HepG2 (cell line): ENCODE results near the gene H2AZ2. TPM values are rescaled to one million over a fixed set of nuclear protein-coding genes. Genes with fewer than 3 reads are reported as not detected.
A peak's percentile ranks its signal among the peaks of the same experiment; 100 is the strongest.

Experiments used
- ATAC-seq: fragments of 200-7000 bp; cut with Tn5 transposase; 3 replicates; pipeline ENCODE4 v1.9.1; 2020; ENCODE audit warnings: mild to moderate bottlenecking, moderate library complexity
- BruUV-seq: library from RNA; stranded (reverse); fragments of 400-500 nt; replicated peaks from 2 replicates; lab custom pipeline; 2021; lab: Mats Ljungman, UMichigan
- CTCF ChIA-PET: fragments of 300-600 bp; formaldehyde crosslinking; extraction: SDS; loops from one replicate; lab custom pipeline; 2021; ENCODE audit warnings: low total read pairs, inconsistent platforms, low intra/inter-chr PET ratio; lab: Yijun Ruan, JAX
- POLR2A ChIA-PET: fragments of 350-600 bp; sonication (Branson Sonifier 250); formaldehyde crosslinking; loops from one replicate; lab custom pipeline; 2020; ENCODE audit warnings: antibody characterized with exemption, inconsistent platforms; lab: Yijun Ruan, JAX
- DNase-seq: peaks from one replicate; pipeline ENCODE4 v3.0.0-alpha.2; 2015; ENCODE audit warnings: low spot score
- FAIRE-seq: peaks from 3 replicates; lab custom pipeline; 2011; peaks lifted over from hg19 to GRCh38; lab: Jason Lieb, UNC
- H2AFZ ChIP-seq: one replicate; pipeline ENCODE4 v1.6.1; 2011; ENCODE audit warnings: low read length, inconsistent platforms
- H3K27ac ChIP-seq: fragments of 300-600 bp; 3 replicates; pipeline ENCODE4 v1.8.0; 2011; ENCODE audit warnings: mixed run types, mild to moderate bottlenecking, mixed read lengths, low read length, inconsistent platforms; ENCODE audit not compliant: insufficient read depth; ENCODE audit errors: extremely low read length
- H3K27me3 ChIP-seq, 2 experiments: fragments of 200-600 bp in 1 of 2; 2 replicates in 1 of 2; 3 replicates in 1 of 2; pipeline versions ENCODE4 v1.6.0 to v1.8.0; 2011; ENCODE audit warnings: low read length in 2 of 2, mild to moderate bottlenecking in 2 of 2, moderate library complexity in 2 of 2, inconsistent platforms in 1 of 2; ENCODE audit not compliant: insufficient read depth in 2 of 2, control insufficient read depth in 1 of 2
- H3K36me3 ChIP-seq, 2 experiments: fragments of 200-600 bp in 1 of 2; replicated peaks in 1 of 2; 2 replicates in 1 of 2; 3 replicates in 1 of 2; pipeline versions ENCODE4 v1.5.1 to v1.8.0; 2011; ENCODE audit warnings: low read length in 2 of 2, inconsistent platforms in 1 of 2; ENCODE audit not compliant: insufficient read depth in 2 of 2, control insufficient read depth in 1 of 2
- H3K4me1 ChIP-seq: 2 replicates; pipeline ENCODE4 v1.5.1; 2012; ENCODE audit warnings: low read length, inconsistent platforms; ENCODE audit not compliant: insufficient read depth
- H3K4me2 ChIP-seq: 2 replicates; pipeline ENCODE4 v1.6.0; 2011; ENCODE audit warnings: low read depth, low read length, inconsistent platforms
- H3K4me3 ChIP-seq, 3 experiments: fragments of 200-600 bp in 1 of 3; sonication (generic), shearing (Covaris generic) in 1 of 3; replicated peaks in 1 of 3; 2 replicates each; pipeline ENCODE4 v1.5.1; 2011 to 2016; ENCODE audit warnings: low read length in 3 of 3, inconsistent platforms in 2 of 3, low read depth in 2 of 3, mild to moderate bottlenecking in 2 of 3, control low read depth in 1 of 3, mixed read lengths in 1 of 3; ENCODE audit not compliant: insufficient read depth in 1 of 3
- H3K79me2 ChIP-seq: one replicate; pipeline ENCODE4 v1.6.1; 2011; ENCODE audit warnings: low read length, inconsistent platforms; ENCODE audit not compliant: insufficient read depth
- H3K9ac ChIP-seq: 2 replicates; pipeline ENCODE4 v1.6.0; 2011; ENCODE audit warnings: mild to moderate bottlenecking, low read depth, low read length, inconsistent platforms; ENCODE audit not compliant: insufficient read depth
- H3K9me3 ChIP-seq: 2 replicates; pipeline ENCODE4 v1.5.1; 2012; ENCODE audit warnings: mild to moderate bottlenecking, low read length
- H4K20me1 ChIP-seq: 2 replicates; pipeline ENCODE4 v1.6.0; 2011; ENCODE audit warnings: inconsistent platforms, mild to moderate bottlenecking, low read length, moderate library complexity; ENCODE audit not compliant: insufficient read depth
- AGO2 ChIP-seq: fragments of 200-400 bp; formaldehyde crosslinking; optimal IDR thresholded peaks from 2 replicates; pipeline ENCODE3; 2017; ENCODE audit warnings: mild to moderate bottlenecking, low read depth, low read length, moderate library complexity
- CEBPG ChIP-seq: IDR thresholded peaks from 2 replicates; pipeline ENCODE4 v1.6.1; 2016
- DMAP1 ChIP-seq: IDR thresholded peaks from 2 replicates; pipeline ENCODE4 v1.6.1; 2016
- GFI1 ChIP-seq: sonication (generic); formaldehyde crosslinking; IDR thresholded peaks from 2 replicates; pipeline ENCODE4 v1.5.0; 2020; ENCODE audit warnings: missing genetic modification reagents, mild to moderate bottlenecking, borderline replicate concordance
- KMT2A ChIP-seq: sonication (generic); formaldehyde crosslinking; IDR thresholded peaks from 2 replicates; pipeline ENCODE4 v1.4.0; 2020; ENCODE audit warnings: missing genetic modification reagents
- MIER3 ChIP-seq: IDR thresholded peaks from 2 replicates; pipeline ENCODE4 v1.6.1; 2016; ENCODE audit warnings: missing compliant biosample characterization, borderline replicate concordance
- NR0B2 ChIP-seq: sonication (generic); formaldehyde crosslinking; IDR thresholded peaks from 2 replicates; pipeline ENCODE4 v1.4.0; 2020; ENCODE audit warnings: mild to moderate bottlenecking, missing genetic modification reagents
- PHF8 ChIP-seq: sonication (generic); formaldehyde crosslinking; IDR thresholded peaks from 2 replicates; pipeline ENCODE4 v1.5.0; 2020; ENCODE audit warnings: missing genetic modification reagents
- SALL1 ChIP-seq: sonication (generic); formaldehyde crosslinking; IDR thresholded peaks from 2 replicates; pipeline ENCODE4 v1.8.0; 2022; ENCODE audit warnings: mild to moderate bottlenecking, missing genetic modification reagents
- SAP130 ChIP-seq: IDR thresholded peaks from 2 replicates; pipeline ENCODE4 v1.6.1; 2016; ENCODE audit warnings: low read depth
- TCF12 ChIP-seq, 2 experiments: fragments of 450-650 bp in 1 of 2; sonication (generic) in 1 of 2; formaldehyde crosslinking in 1 of 2; IDR thresholded peaks; 2 replicates each; pipeline versions ENCODE4 v1.6.1 to v1.8.0; 2017 to 2022; ENCODE audit warnings: antibody characterized with exemption in 1 of 2, mild to moderate bottlenecking in 1 of 2, missing genetic modification reagents in 1 of 2, moderate library complexity in 1 of 2
- ZBED4 ChIP-seq: sonication (generic); formaldehyde crosslinking; IDR thresholded peaks from 2 replicates; pipeline ENCODE4 v1.4.0; 2020; ENCODE audit warnings: missing genetic modification reagents, borderline replicate concordance
- ZFP82 ChIP-seq: sonication (generic); formaldehyde crosslinking; IDR thresholded peaks from 2 replicates; pipeline ENCODE4 v1.5.1; 2020; ENCODE audit warnings: mild to moderate bottlenecking, missing genetic modification reagents, borderline replicate concordance
- ZFP91 ChIP-seq: sonication (generic); formaldehyde crosslinking; IDR thresholded peaks from 2 replicates; pipeline ENCODE4 v1.9.0; 2022; ENCODE audit warnings: missing genetic modification reagents, mild to moderate bottlenecking, borderline replicate concordance
- ZNF18 ChIP-seq: sonication (generic); formaldehyde crosslinking; IDR thresholded peaks from 2 replicates; pipeline ENCODE4 v1.8.0; 2022; ENCODE audit warnings: mild to moderate bottlenecking, missing genetic modification reagents; ENCODE audit not compliant: insufficient replicate concordance
- ZNF230 ChIP-seq: sonication (generic); formaldehyde crosslinking; IDR thresholded peaks from 2 replicates; pipeline ENCODE4 v1.4.0; 2020; ENCODE audit warnings: mild to moderate bottlenecking, missing genetic modification reagents
- WGBS: methylation state at CpG from one replicate; pipeline ENCODE4 v1.1.6; 2017; ENCODE audit warnings: low lambda C conversion rate; 5-methylcytosine and 5-hydroxymethylcytosine counted together
- in situ Hi-C: cut with HindIII; loops from 2 replicates; pipeline ENCODE4 v1.10.0; 2017; ENCODE audit warnings: low pct_unique_long_range_greater_than_20kb; ENCODE audit not compliant: extremely low pct_ligation_motif_present
- intact Hi-C: fragments of 100-400 bp; cut with micrococcal nuclease; formaldehyde crosslinking; loops from one replicate; pipeline ENCODE4 v1.10.0; 2022; ENCODE audit not compliant: unreplicated experiment
- polyA plus RNA-seq, 8 experiments: library from polyadenylated mRNA; depleted of rRNA in 3 of 8; stranded (reverse) in 7 of 8; unstranded in 1 of 8; fragments of >200 nt; fragmentation: Illumina TruSeq in 4 of 8; extraction: Trizol in 4 of 8; gene quantifications; 2 replicates each; pipeline versions ENCODE4 v1.2.1 to v1.2.3, GENCODE V29; 2011 to 2016; ENCODE audit warnings: low read depth in 4 of 8, missing spikeins in 1 of 8, mixed read lengths in 1 of 8; ENCODE audit not compliant: insufficient read depth in 1 of 8
- total RNA-seq, 5 experiments: library from RNA; depleted of rRNA; stranded (reverse); fragments of >200 nt; fragmentation: Illumina TruSeq; extraction: Trizol; gene quantifications; 2 replicates each; pipeline ENCODE4 v1.2.3, GENCODE V29; 2016; ENCODE audit warnings: low read depth in 1 of 5

Gene H2AZ2
- total and polyA plus RNA-seq, 2 of the 13 experiments (the other 11 are each of a cell fraction or from before 2014, with no cell fraction given), result 121 to 223 TPM

GRCh38 chr7:44847509-44847919, 373 bp downstream of the H2AZ2 start:
- Histone ChIP-seq H3K9me3 (no peaks in the 10 kb centered on the region), H3K79me2 (peaks cover 49% of the 10 kb centered on the region), H3K36me3 (peaks cover 0 to 9% of the 10 kb centered on the region in 2 experiments; a peak in 2 of 5 replicates), H3K4me3 (peak overlapping the region; percentile 64 to 92 (median 85)), H3K27ac (peak overlapping the region; percentile 83), H3K4me1 (peaks cover 40% of the 10 kb centered on the region), H3K27me3 (no peaks in the 10 kb centered on the region; a peak in 1 of 5 replicates), H3K4me2 (peak overlapping the region; percentile 69), H3K9ac (peak overlapping the region; percentile 91), H4K20me1 (peaks cover 20% of the 10 kb centered on the region), H2AFZ (peak overlapping the region; percentile 60)
- intact Hi-C loops, result loop anchor here (1.0 kb wide), 1 partner anchor 259 kb away; no protein-coding TSS in a partner anchor
- DNase-seq (peak; percentile 69), ATAC-seq (peak; percentile 83), FAIRE-seq (no peak)
- in situ Hi-C loops, result no loop called here
- ChIA-PET POLR2A (interaction anchor here (0.5 to 2.9 kb wide), 23 partner anchors 10 to 298 kb away, joined by 3 to 20 read pairs (median 5); partner anchors contain the start of genes OGDH, PURB and TMED4), CTCF (interaction anchor here (1.1 to 2.3 kb wide), 4 partner anchors 50 to 260 kb away, joined by 3 to 9 read pairs (median 6); no protein-coding TSS in a partner anchor)
- BruUV-seq, result no TSS peak
- WGBS, result 2% methylated on average over 22 of the region's 36 CpGs
- TF ChIP-seq ZFP91 (peak; percentile 22; the same call in 1 of the 2 replicates), ZBED4 (peak; percentile 79), GFI1 (peak; percentile 46; the same call in 1 of the 2 replicates), SAP130 (peak; percentile 81), ZNF18 (peak; percentile 51), TCF12 (IDR thresholded peaks at IDR 0.05) (no peak), TCF12 (CRISPR knock-in tag; IDR thresholded peaks at IDR 0.05) (0 out of 2 replicates have a peak, but pooled peaks have one; percentile 72), PHF8 (CRISPR knock-in tag) (peak; percentile 43; the same call in 1 of the 2 replicates), CEBPG (CRISPR knock-in tag) (peak; percentile 81), ZFP82 (CRISPR knock-in tag) (0 out of 2 replicates have a peak, but pooled peaks have one; percentile 84), DMAP1 (CRISPR knock-in tag) (0 out of 2 replicates have a peak, but pooled peaks have one; percentile 11), KMT2A (CRISPR knock-in tag) (peak; percentile 90), ZNF230 (CRISPR knock-in tag) (0 out of 2 replicates have a peak, but pooled peaks have one; percentile 18), MIER3 (CRISPR knock-in tag) (no peak), NR0B2 (0 out of 2 replicates have a peak, but pooled peaks have one; percentile 26), AGO2 (peak; percentile 55), SALL1 (CRISPR knock-in tag) (peak; percentile 43)
